T47D (cell line): ENCODE measurements around the gene CHRNA1.

Experiments
- DNase-seq, 2 experiments: peaks; one replicate each; pipeline versions ENCODE4 v3.0.0 to v3.0.0-alpha.2; 2011 to 2012; ENCODE audit warnings: low read depth in 1 of 2, low spot score in 1 of 2
- JUND ChIP-seq: IDR thresholded peaks from 2 replicates; pipeline ENCODE4 v1.6.1; 2012; ENCODE audit warnings: low read depth
- in situ Hi-C: cut with HindIII; loops from 2 replicates; pipeline ENCODE4 v1.10.0; 2016; ENCODE audit warnings: low sequenced_read_pairs, low pct_unique_long_range_greater_than_20kb

The CHRNA1 gene

DNA sequence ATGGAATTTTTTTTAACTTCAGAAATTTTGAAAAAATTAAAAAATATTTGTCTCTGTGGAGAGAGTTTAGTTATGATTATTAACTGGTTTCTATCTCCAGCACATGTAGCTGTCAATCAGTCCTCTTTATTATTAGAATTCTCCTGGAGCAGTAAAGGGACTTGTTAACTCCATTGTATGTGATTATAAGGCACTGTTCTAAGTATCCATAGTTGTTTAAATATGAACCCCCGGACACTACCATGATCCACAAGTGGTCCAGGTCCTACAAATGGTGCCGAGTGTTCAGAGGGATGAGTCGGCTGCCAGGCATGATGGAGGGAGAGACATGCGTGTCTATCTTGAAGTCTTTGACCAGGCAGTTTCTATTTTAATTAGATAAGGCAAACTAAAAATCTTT, 492 bp downstream of the CHRNA1 start:
- in situ Hi-C loops = no loop called here
- no peak for DNase-seq
- TF ChIP-seq JUND = no peak

- no peak for TF ChIP-seq JUND
- in situ Hi-C loops = no loop called here
- no peak for DNase-seq
Measured at GRCh38 chr2:174762464-174762863, 1.8 kb downstream of the CHRNA1 start.

- DNase-seq = peak in 1 of 2 experiments; percentile 11
- in situ Hi-C loops = no loop called here
- TF ChIP-seq JUND = no peak
Measured at GRCh38 chr2:174761837-174762236, 2.4 kb downstream of the CHRNA1 start.

GRCh38 chr2:174760845-174761473, 3.3 kb downstream of the CHRNA1 start:
- in situ Hi-C loops = no loop called here
- no peak for DNase-seq
- TF ChIP-seq JUND = no peak

DNA sequence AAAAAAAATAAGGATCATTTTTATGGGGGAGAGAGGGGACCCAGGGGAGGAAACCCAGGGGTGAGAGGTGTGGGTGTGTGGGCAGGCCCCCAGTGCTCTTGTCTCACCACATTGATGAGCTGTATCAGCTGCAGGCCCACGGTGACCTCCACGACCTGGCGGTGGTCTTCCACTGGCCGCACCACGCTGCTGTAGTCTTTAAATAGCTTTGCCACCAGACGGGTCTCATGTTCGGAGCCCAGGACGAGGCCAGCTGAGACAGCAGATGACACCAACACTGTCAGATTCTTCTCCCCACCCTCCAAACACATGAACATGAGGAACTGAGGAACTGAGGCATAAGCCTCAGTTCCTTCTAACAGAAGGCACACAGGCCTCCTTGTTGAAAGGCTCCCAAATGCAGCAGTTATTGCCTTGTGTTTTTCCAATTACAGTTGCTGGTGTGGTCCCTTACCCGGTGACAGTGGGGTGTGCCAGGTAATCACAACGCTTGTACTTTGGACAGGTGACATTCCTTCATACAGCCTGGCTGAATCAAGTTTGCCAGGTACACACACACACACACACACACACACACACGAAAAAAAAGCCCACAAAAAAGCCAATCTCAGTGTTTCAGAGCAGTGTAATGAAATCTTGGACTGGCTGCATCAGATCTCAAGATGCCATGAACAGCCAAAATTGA, 4.7 kb downstream of the CHRNA1 start:
- in situ Hi-C loops = no loop called here
- no peak for DNase-seq
- TF ChIP-seq JUND = no peak

- in situ Hi-C loops = no loop called here
- no peak for TF ChIP-seq JUND
- DNase-seq = no peak
Measured at GRCh38 chr2:174756743-174757142, 7.5 kb downstream of the CHRNA1 start.

DNA sequence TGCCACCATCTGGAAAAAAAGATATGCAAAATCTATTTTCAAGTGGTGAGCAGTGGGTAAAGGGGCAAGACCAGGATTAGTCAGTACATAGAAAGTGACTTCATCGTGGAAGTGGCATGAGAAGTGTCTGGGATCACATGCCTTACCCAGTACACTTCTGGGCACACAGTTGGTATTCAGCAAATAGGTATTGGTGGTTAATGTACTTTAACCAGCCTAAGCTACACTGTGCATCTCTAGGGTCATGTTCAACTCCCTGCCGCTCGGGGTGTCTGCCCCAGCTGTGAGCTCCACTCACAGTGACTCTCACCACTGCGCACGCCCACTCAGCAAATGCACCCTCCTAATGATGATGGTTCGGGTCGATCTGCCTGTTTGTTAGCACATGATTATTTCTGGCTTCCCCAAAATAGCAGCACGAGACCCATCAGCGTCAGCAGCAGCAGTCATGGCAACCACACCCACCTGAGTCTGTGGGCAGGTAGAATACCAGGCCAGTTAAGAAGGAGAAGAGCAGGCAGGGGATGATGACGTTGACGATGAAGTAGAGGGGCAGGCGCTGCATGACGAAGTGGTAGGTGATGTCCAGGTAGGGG, 11.1 kb downstream of the CHRNA1 start:
- no peak for TF ChIP-seq JUND
- DNase-seq = no peak
- in situ Hi-C loops = no loop called here

- in situ Hi-C loops = no loop called here
- TF ChIP-seq JUND = no peak
- DNase-seq = no peak
Measured at GRCh38 chr2:174752403-174753037, 11.8 kb downstream of the CHRNA1 start.

DNA sequence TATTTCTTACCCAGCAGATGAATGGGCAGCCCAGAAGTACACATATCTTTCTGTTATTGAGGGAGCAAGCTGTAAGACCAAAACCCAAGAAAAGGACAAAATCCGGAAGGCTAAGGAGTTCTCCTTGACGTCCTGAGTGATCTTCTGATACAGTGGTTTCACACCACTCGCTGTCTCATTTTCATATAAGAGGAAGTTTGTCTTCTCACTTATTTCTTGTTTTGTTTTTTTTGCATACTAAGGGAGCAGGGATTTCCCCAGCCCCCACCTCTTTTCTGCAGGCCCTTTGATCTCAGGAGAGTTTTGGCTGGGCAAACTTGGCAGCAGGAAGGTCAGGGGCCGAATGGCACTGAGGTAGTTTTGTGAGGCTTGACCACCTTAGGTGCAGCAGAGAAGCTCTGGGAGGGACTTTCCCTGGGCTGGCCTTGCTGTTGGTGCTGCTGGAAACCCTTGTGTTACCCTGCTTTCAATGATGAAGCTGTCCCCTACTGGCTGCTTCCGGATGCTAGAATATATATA, 13.3 kb downstream of the CHRNA1 start:
- no peak for DNase-seq
- in situ Hi-C loops = no loop called here

GRCh38 chr2:174749793-174750192, 14.5 kb downstream of the CHRNA1 start:
- DNase-seq = no peak
- in situ Hi-C loops = no loop called here
- no peak for TF ChIP-seq JUND

More for the DNA sequence above, 13.3 kb downstream of the CHRNA1 start:
- TF ChIP-seq JUND = no peak

- in situ Hi-C loops = no loop called here
- no peak for TF ChIP-seq JUND
- peak; percentile 22 to 68 for DNase-seq
Measured at GRCh38 chr2:174748948-174749347, 15.3 kb downstream of the CHRNA1 start.

GRCh38 chr2:174745142-174745541, 19.1 kb downstream of the CHRNA1 start:
- no peak for DNase-seq
- in situ Hi-C loops = no loop called here
- TF ChIP-seq JUND = no peak

DNA sequence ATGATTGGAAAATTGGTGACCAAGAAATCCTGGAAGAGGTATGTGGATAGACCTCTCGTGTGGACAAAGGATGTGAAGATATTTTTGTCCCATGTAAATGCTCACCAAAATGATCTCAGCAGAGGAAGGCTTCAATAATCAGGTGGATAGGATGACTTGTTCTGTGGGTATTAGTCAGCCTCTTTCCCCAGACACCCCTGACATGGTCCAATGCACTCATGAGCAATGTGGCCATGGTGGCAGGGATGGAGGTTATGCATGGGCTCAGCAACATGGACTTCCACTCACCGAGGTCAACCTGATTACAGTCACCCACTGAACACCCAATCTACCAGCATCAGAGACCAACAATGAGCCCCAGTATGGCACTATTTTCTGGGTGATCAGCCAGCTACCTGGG, 20.2 kb downstream of the CHRNA1 start:
- DNase-seq = no peak
- TF ChIP-seq JUND = no peak
- in situ Hi-C loops = no loop called here
